HepG2 (cell line): ENCODE measurements around the gene PLXNA1.

Experiments used
- BRCA1 ChIP-seq: sonication (generic); formaldehyde crosslinking; IDR thresholded peaks from 2 replicates; pipeline ENCODE4 v1.4.0; 2020; ENCODE audit warnings: missing genetic modification reagents
- TF ChIP-seq, protein P1 (sequence below): sonication (generic); formaldehyde crosslinking; IDR thresholded peaks from 2 replicates; pipeline ENCODE4 v1.5.0; 2020; ENCODE audit warnings: mild to moderate bottlenecking, missing genetic modification reagents, moderate library complexity

GRCh38 chr3:127009531-127009930, 26.6 kb downstream of the PLXNA1 start:
- TF ChIP-seq, protein P1, sequence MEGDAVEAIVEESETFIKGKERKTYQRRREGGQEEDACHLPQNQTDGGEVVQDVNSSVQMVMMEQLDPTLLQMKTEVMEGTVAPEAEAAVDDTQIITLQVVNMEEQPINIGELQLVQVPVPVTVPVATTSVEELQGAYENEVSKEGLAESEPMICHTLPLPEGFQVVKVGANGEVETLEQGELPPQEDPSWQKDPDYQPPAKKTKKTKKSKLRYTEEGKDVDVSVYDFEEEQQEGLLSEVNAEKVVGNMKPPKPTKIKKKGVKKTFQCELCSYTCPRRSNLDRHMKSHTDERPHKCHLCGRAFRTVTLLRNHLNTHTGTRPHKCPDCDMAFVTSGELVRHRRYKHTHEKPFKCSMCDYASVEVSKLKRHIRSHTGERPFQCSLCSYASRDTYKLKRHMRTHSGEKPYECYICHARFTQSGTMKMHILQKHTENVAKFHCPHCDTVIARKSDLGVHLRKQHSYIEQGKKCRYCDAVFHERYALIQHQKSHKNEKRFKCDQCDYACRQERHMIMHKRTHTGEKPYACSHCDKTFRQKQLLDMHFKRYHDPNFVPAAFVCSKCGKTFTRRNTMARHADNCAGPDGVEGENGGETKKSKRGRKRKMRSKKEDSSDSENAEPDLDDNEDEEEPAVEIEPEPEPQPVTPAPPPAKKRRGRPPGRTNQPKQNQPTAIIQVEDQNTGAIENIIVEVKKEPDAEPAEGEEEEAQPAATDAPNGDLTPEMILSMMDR: no peak
- TF ChIP-seq BRCA1: no peak
